HCT116 (cell line): ENCODE data around the gene CDX1. TPM values are rescaled to one million over a fixed set of nuclear protein-coding genes. Genes with fewer than 3 reads are reported as not detected.

Experiments used
- ATAC-seq: fragments of 200-7000 bp; cut with Tn5 transposase; 2 replicates; pipeline ENCODE4 v1.9.1; 2020; ENCODE audit warnings: mild to moderate bottlenecking, moderate library complexity
- BruUV-seq: library from RNA; stranded (reverse); fragments of 400-500 nt; replicated peaks from 2 replicates; lab custom pipeline; 2021; lab: Mats Ljungman, UMichigan
- CTCF ChIA-PET: fragments of 300-600 bp; sonication (Branson Sonifier 250); formaldehyde crosslinking; loops from one replicate; lab custom pipeline; 2021; ENCODE audit warnings: antibody characterized with exemption; lab: Charles Lee
- POLR2A ChIA-PET: fragments of 300-600, 350-600 bp; sonication (Branson Sonifier 250); formaldehyde crosslinking; loops from one replicate; lab custom pipeline; 2021; ENCODE audit warnings: antibody characterized with exemption; lab: Charles Lee
- RAD21 ChIA-PET, 2 experiments: fragments of 300-600 bp; sonication (Branson Sonifier 250); formaldehyde crosslinking; loops; one replicate each; lab custom pipeline; 2023; ENCODE audit warnings: low total read pairs in 2 of 2; ENCODE audit not compliant: uncharacterized antibody in 2 of 2, unreplicated experiment in 2 of 2, low non-redundant PET in 1 of 2; lab: Charles Lee
- DNase-seq: peaks from one replicate; pipeline ENCODE4 v3.0.0-alpha.2; 2010; ENCODE audit warnings: low read depth, low spot score
- H2AFZ ChIP-seq: fragments of 200-600 bp; shearing (Covaris generic), sonication (generic); 2 replicates; pipeline ENCODE4 v1.6.1; 2017; ENCODE audit warnings: low read depth, mixed run types, mixed read lengths, antibody characterized with exemption, low read length; ENCODE audit not compliant: poor library complexity, severe bottlenecking
- H3K27ac ChIP-seq: 2 replicates; pipeline ENCODE4 v1.5.1; 2012; ENCODE audit warnings: low read depth, low read length
- H3K27me3 ChIP-seq: fragments of 200-600 bp; sonication (generic); 2 replicates; pipeline ENCODE4 v1.6.1; 2016; ENCODE audit warnings: mixed run types, low read length, mixed read lengths; ENCODE audit not compliant: insufficient read depth
- H3K36me3 ChIP-seq, 2 experiments: fragments of 200-500 bp in 1 of 2; fragments of 200-600 bp in 1 of 2; sonication (Bioruptor generic) in 1 of 2; sonication (generic) in 1 of 2; 2 replicates each; pipeline versions ENCODE4 v1.5.1 to v1.6.1; 2014 to 2016; ENCODE audit warnings: low read length in 2 of 2, inconsistent platforms in 1 of 2, mixed read lengths in 1 of 2, mixed run types in 1 of 2; ENCODE audit not compliant: insufficient read depth in 2 of 2, control insufficient read depth in 1 of 2
- H3K4me1 ChIP-seq, 2 experiments: fragments of 200-600 bp in 1 of 2; sonication (generic) in 1 of 2; 2 replicates each; pipeline versions ENCODE4 v1.5.1 to v1.6.1; 2012 to 2017; ENCODE audit warnings: low read length in 2 of 2, inconsistent platforms in 1 of 2, mild to moderate bottlenecking in 1 of 2, mixed read lengths in 1 of 2, mixed run types in 1 of 2, moderate library complexity in 1 of 2; ENCODE audit not compliant: insufficient read depth in 2 of 2, control insufficient read depth in 1 of 2
- H3K4me2 ChIP-seq: fragments of 200-600 bp; sonication (generic); 2 replicates; pipeline ENCODE4 v1.6.1; 2017; ENCODE audit warnings: mixed run types, low read length, mixed read lengths
- H3K4me3 ChIP-seq, 2 experiments: fragments of 200-600 bp in 1 of 2; sonication (generic) in 1 of 2; replicated peaks in 1 of 2; 2 replicates each; pipeline ENCODE4 v1.5.1; 2011 to 2016; ENCODE audit warnings: low read length in 2 of 2, control low read depth in 1 of 2, low read depth in 1 of 2, mild to moderate bottlenecking in 1 of 2, mixed read lengths in 1 of 2, mixed run types in 1 of 2
- H3K79me2 ChIP-seq: fragments of 200-600 bp; sonication (generic); 2 replicates; pipeline ENCODE4 v1.6.1; 2017; ENCODE audit warnings: mild to moderate bottlenecking, mixed run types, low read length, moderate library complexity, mixed read lengths; ENCODE audit not compliant: insufficient read depth
- H3K9ac ChIP-seq: fragments of 200-600 bp; sonication (generic); 2 replicates; pipeline ENCODE4 v1.6.1; 2016; ENCODE audit warnings: low read length, mixed read lengths
- H3K9me2 ChIP-seq: fragments of 200-600 bp; sonication (generic), shearing (Covaris generic); 2 replicates; pipeline ENCODE4 v1.6.1; 2017; ENCODE audit warnings: mixed run types, mild to moderate bottlenecking, moderate library complexity; ENCODE audit not compliant: insufficient read depth
- H3K9me3 ChIP-seq, 2 experiments: fragments of 200-500 bp in 1 of 2; fragments of 200-600 bp in 1 of 2; sonication (Bioruptor generic) in 1 of 2; sonication (generic) in 1 of 2; 2 replicates each; pipeline ENCODE4 v1.6.1; 2014 to 2017; ENCODE audit warnings: low read length in 2 of 2, mixed read lengths in 2 of 2, inconsistent platforms in 1 of 2, low read depth in 1 of 2, mild to moderate bottlenecking in 1 of 2, mixed run types in 1 of 2, moderate library complexity in 1 of 2; ENCODE audit not compliant: control insufficient read depth in 1 of 2, insufficient read depth in 1 of 2
- H4K20me1 ChIP-seq: fragments of 200-600 bp; sonication (generic), shearing (Covaris generic); 2 replicates; pipeline ENCODE4 v1.6.1; 2017; ENCODE audit warnings: mixed run types, mild to moderate bottlenecking, moderate library complexity; ENCODE audit not compliant: insufficient read depth
- ATF3 ChIP-seq: IDR thresholded peaks from 2 replicates; pipeline ENCODE4 v1.6.1; 2012
- CBX3 ChIP-seq: IDR thresholded peaks from 2 replicates; pipeline ENCODE4 v1.6.1; 2012; ENCODE audit warnings: low read depth
- CTCF ChIP-seq, 3 experiments: fragments of 200-600 bp in 1 of 3; sonication (generic) in 1 of 3; IDR thresholded peaks in 2 of 3; conservative IDR thresholded peaks in 1 of 3; 2 replicates each; pipeline ENCODE4 v1.5.1; 2012 to 2017; ENCODE audit warnings: low read depth in 2 of 3, low read length in 2 of 3, antibody characterized with exemption in 1 of 3, borderline replicate concordance in 1 of 3, control low read depth in 1 of 3, mild to moderate bottlenecking in 1 of 3, mixed read lengths in 1 of 3, mixed run types in 1 of 3, moderate library complexity in 1 of 3; ENCODE audit not compliant: insufficient read depth in 1 of 3
- EGR1 ChIP-seq: IDR thresholded peaks from 2 replicates; pipeline ENCODE4 v1.6.1; 2012; ENCODE audit warnings: low read depth
- POLR2A ChIP-seq: IDR thresholded peaks from 2 replicates; pipeline ENCODE4 v1.7.0; 2011; ENCODE audit warnings: borderline replicate concordance; ENCODE audit not compliant: insufficient read depth, insufficient read length; ENCODE audit errors: extremely low read depth
- SIN3A ChIP-seq: IDR thresholded peaks from 2 replicates; pipeline ENCODE4 v1.6.1; 2012; ENCODE audit warnings: low read depth
- SP1 ChIP-seq: IDR thresholded peaks from 2 replicates; pipeline ENCODE4 v1.6.1; 2012; ENCODE audit warnings: low read depth
- SRF ChIP-seq: IDR thresholded peaks from 2 replicates; pipeline ENCODE4 v1.6.1; 2012; ENCODE audit warnings: low read depth
- TCF7L2 ChIP-seq: IDR thresholded peaks from 2 replicates; pipeline ENCODE4 v1.7.0; 2011; ENCODE audit warnings: borderline replicate concordance, inconsistent platforms; ENCODE audit not compliant: insufficient read depth, insufficient read length; ENCODE audit errors: extremely low read depth
- YY1 ChIP-seq: IDR thresholded peaks from 2 replicates; pipeline ENCODE4 v1.6.1; 2011; ENCODE audit warnings: low read length, low read depth, moderate library complexity, mild to moderate bottlenecking; ENCODE audit not compliant: insufficient replicate concordance; ENCODE audit errors: extremely low read depth
- ZNF274 ChIP-seq: fragments of 200-500 bp; sonication (Bioruptor generic); IDR thresholded peaks from 2 replicates; pipeline ENCODE4 v1.6.1; 2014; ENCODE audit warnings: mild to moderate bottlenecking, low read depth, low read length, inconsistent platforms
- intact Hi-C: fragments of 100-400 bp; cut with micrococcal nuclease; formaldehyde crosslinking; loops from 2 replicates; pipeline ENCODE4 v1.10.0; 2022
- total RNA-seq: library from RNA; stranded (reverse); gene quantifications from one replicate; pipeline ENCODE4 v1.2.1, GENCODE V29; 2021; ENCODE audit not compliant: unreplicated experiment
- TF ChIP-seq, protein P1 (sequence below): IDR thresholded peaks from 2 replicates; pipeline ENCODE4 v1.6.1; 2011; ENCODE audit warnings: mild to moderate bottlenecking, low read length, moderate library complexity; ENCODE audit not compliant: insufficient replicate concordance; ENCODE audit errors: extremely low read depth
- TF ChIP-seq, protein P2 (sequence below): IDR thresholded peaks from 2 replicates; pipeline ENCODE4 v1.6.1; 2012; ENCODE audit warnings: low read depth
- TF ChIP-seq, protein P3 (sequence below): IDR thresholded peaks from 2 replicates; pipeline ENCODE4 v1.6.1; 2012

Gene CDX1
- total RNA-seq, 1 experiment from 2014 or later, result not detected

GRCh38 chr5:150118561-150119229, 47.9 kb upstream of the CDX1 start:
- H3K4me1 ChIP-seq, result peaks cover 4 to 16% of the 10 kb centered on the region in 2 experiments; a peak in 3 of 4 replicates
- H2AFZ ChIP-seq, result no peak overlapping the region
- TF ChIP-seq, protein P1, sequence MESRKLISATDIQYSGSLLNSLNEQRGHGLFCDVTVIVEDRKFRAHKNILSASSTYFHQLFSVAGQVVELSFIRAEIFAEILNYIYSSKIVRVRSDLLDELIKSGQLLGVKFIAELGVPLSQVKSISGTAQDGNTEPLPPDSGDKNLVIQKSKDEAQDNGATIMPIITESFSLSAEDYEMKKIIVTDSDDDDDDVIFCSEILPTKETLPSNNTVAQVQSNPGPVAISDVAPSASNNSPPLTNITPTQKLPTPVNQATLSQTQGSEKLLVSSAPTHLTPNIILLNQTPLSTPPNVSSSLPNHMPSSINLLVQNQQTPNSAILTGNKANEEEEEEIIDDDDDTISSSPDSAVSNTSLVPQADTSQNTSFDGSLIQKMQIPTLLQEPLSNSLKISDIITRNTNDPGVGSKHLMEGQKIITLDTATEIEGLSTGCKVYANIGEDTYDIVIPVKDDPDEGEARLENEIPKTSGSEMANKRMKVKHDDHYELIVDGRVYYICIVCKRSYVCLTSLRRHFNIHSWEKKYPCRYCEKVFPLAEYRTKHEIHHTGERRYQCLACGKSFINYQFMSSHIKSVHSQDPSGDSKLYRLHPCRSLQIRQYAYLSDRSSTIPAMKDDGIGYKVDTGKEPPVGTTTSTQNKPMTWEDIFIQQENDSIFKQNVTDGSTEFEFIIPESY, result no peak
- TF ChIP-seq ATF3 (no peak), SIN3A (no peak), YY1 (no peak), ZNF274 (no peak), TCF7L2 (no peak), CBX3 (no peak), SRF (no peak), EGR1 (no peak), POLR2A (no peak), CTCF (IDR thresholded peaks at IDR 0.05 in 2 of 3, conservative IDR thresholded peaks at IDR 0.05 in 1 of 3; ENCODE audit: borderline replicate concordance in 1 of 3, insufficient read depth in 1 of 3, low read depth in 2 of 3, low read length in 2 of 3) (no peak), SP1 (no peak)
- TF ChIP-seq, protein P2, sequence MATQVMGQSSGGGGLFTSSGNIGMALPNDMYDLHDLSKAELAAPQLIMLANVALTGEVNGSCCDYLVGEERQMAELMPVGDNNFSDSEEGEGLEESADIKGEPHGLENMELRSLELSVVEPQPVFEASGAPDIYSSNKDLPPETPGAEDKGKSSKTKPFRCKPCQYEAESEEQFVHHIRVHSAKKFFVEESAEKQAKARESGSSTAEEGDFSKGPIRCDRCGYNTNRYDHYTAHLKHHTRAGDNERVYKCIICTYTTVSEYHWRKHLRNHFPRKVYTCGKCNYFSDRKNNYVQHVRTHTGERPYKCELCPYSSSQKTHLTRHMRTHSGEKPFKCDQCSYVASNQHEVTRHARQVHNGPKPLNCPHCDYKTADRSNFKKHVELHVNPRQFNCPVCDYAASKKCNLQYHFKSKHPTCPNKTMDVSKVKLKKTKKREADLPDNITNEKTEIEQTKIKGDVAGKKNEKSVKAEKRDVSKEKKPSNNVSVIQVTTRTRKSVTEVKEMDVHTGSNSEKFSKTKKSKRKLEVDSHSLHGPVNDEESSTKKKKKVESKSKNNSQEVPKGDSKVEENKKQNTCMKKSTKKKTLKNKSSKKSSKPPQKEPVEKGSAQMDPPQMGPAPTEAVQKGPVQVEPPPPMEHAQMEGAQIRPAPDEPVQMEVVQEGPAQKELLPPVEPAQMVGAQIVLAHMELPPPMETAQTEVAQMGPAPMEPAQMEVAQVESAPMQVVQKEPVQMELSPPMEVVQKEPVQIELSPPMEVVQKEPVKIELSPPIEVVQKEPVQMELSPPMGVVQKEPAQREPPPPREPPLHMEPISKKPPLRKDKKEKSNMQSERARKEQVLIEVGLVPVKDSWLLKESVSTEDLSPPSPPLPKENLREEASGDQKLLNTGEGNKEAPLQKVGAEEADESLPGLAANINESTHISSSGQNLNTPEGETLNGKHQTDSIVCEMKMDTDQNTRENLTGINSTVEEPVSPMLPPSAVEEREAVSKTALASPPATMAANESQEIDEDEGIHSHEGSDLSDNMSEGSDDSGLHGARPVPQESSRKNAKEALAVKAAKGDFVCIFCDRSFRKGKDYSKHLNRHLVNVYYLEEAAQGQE, result no peak
- TF ChIP-seq, protein P3, sequence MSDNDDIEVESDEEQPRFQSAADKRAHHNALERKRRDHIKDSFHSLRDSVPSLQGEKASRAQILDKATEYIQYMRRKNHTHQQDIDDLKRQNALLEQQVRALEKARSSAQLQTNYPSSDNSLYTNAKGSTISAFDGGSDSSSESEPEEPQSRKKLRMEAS, result no peak
- no peaks in the 10 kb centered on the region for H4K20me1 ChIP-seq
- H3K36me3 ChIP-seq, result no peaks in the 10 kb centered on the region
- H3K9me2 ChIP-seq, result no peaks in the 10 kb centered on the region
- RAD21 ChIA-PET, result no interaction called here
- CTCF ChIA-PET, result interaction anchor here (1.3 kb wide), 1 partner anchor 10 kb away, joined by 3 read pairs; no protein-coding TSS in a partner anchor
- H3K9ac ChIP-seq, result no peak overlapping the region
- no peak overlapping the region for H3K4me2 ChIP-seq
- H3K27me3 ChIP-seq, result no peaks in the 10 kb centered on the region
- ATAC-seq (no peak), DNase-seq (no peak)
- H3K27ac ChIP-seq, result no peak overlapping the region
- POLR2A ChIA-PET, result no interaction called here
- intact Hi-C loops, result no loop called here
- no peaks in the 10 kb centered on the region for H3K9me3 ChIP-seq
- H3K79me2 ChIP-seq, result no peaks in the 10 kb centered on the region
- no TSS peak for BruUV-seq
- no peak overlapping the region for H3K4me3 ChIP-seq
